Posterior vena cava (tissue), 2 donors: ENCODE results near the gene NUDT13. TPM values are rescaled to one million over a fixed set of nuclear protein-coding genes. Genes with fewer than 3 reads are reported as not detected.

Experiments
- DNase-seq: peaks from one replicate; pipeline ENCODE4 v3.0.0-alpha.2; 2020; ENCODE audit warnings: low spot score
- intact Hi-C, 2 donors: fragments of 100-400 bp; cut with DNase I; formaldehyde crosslinking; loops; one replicate each; pipeline versions ENCODE4 v1.14.1 to v1.14.2; 2022 to 2023
- long read RNA-seq, 2 donors: library from polyadenylated mRNA; unstranded; transcript quantifications; one replicate each; pipeline ENCODE4 v2.0.0, GENCODE V29; 2020 to 2021
- total RNA-seq, 2 donors: library from RNA; stranded (reverse); fragmentation: NEBNext Ultra II Directional; extraction: Animal tissue kit (Norgen Biotek cat#: 25700); gene quantifications; one replicate each; pipeline ENCODE4 v1.2.1, GENCODE V29; 2021
- donor health status: DM: yes; HTN: yes; CAD: no.
- donor health status: DM: yes; HTN: yes; CAD: no.

NUDT13 gene
- total RNA-seq = 1 to 10 TPM; 2.0 to 2.1 TPM
- long read RNA-seq, donor 1 = 0 reads
- long read RNA-seq, donor 2, partial matches to known transcripts = 0 of 4 reads
- long read RNA-seq, donor 2, other reads (novel, unspliced or antisense) = 0 of 4 reads

DNA sequence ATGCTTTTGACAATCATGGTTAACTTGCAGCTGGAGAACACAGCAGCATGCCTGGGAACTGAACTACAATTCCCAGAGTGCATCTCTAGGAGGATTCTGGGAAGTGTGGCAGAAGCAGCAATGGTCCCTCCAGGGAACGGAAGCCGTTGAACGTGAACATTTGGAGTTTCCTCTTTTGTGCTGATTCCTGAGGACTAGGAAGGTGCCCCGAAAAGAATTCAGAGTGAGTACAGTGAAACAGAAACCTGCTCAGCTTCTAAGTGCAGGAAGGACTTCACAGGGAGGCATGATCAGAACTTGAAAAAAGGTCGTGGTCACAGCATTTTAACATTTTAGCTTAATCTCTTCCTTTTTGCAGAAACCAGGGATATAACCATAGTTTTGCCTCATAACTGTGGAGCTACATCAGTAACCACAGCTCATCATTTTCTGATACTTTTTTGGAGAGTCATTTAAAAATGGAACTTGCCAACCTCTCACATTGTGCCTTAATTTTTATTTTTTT, at the start of gene NUDT13:
Gene NUDT13 (plus strand): TSS at position 111 of the 505 bp plus-strand sequence. CDS start 3,911 bp downstream, outside the sequence.
- intact Hi-C loops = no loop called here
- DNase-seq = no peak

- DNase-seq = no peak
- intact Hi-C loops = no loop called here
These were observed 49.3 kb upstream of the NUDT13 start for GRCh38 chr10:73060738-73061635.

DNA sequence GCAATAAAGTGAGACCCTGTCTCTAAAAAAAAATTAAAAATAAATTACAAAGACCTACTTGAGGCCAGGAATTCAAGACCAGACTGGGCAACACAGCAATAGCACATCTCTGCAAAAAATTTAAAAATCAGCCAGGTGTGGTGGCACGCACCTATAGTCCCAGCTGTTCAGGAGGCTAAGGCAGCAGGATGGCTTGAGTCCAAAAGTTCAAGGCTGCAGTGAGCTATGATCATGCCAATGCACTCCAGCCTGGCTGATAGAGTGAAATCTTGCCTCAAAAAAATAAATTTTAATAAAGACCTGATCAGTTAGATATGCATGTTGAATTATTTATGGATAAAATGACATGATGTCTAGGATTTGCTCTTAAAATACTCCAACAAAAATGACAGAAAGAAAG, 48.5 kb upstream of the NUDT13 start:
- no peak for DNase-seq
- intact Hi-C loops = no loop called here

GRCh38 chr10:73065441-73065840, 44.8 kb upstream of the NUDT13 start:
- intact Hi-C loops = no loop called here
- no peak for DNase-seq

GRCh38 chr10:73073627-73074026, 36.6 kb upstream of the NUDT13 start:
- intact Hi-C loops = no loop called here
- DNase-seq = no peak

DNA sequence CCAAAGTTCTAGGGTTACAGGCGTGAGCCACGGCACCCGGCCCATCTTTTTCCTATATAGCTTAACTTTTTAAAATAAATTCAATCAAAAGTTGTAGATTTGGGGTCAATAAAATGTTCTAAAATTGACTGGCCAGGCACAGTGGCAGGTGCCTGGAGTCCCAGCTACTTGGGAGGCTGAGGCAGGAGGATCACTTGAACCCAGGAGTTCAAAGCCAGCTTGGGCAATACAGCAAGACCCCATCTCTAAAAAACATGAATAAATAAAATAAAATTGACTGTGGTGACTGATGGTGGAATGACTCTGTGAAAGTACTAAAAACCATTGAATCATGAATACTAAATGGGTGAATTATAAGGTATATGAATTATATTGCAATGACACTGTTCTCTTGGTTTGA, 34.4 kb upstream of the NUDT13 start:
- intact Hi-C loops = no loop called here
- DNase-seq = no peak

DNA sequence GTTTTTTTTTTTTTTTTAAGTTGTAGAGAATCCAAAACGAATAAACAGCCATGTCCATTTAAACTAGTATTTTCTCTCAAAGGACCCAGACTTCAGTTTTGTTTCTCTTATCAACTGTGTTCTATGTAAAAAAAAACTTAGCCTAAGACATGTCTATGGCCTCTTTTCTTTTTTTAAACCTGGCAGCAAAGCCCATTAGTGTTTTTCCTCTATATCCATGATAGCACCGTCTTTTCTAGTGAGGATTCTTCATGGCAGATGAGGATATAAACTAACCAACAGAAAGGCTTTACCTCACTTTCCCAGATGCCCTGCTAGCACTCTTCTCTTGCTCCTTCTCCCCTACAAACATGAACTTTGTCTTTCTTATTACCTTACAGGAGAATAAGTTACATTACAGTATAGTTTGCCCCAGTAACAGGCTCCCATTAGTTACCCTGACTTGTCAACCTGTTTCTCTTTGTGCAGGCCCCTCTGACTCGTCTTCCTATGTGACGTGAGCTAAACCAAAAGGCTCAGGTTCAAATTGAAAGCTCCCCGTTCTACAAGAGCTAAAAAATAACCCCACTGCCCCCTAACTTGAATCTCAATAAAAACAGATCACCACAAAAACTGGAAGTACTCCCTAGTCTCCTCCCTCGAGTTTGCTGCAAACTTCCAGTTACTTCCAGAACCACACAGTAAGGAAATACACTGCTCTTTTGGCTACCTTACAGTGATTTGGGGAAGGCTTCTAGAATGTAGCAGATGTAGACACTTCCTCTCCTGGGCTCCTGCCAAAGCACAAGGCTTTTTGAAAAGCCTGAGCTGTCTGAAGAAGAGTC, 33.7 kb upstream of the NUDT13 start:
- intact Hi-C loops = no loop called here

GRCh38 chr10:73079779-73080541, 30.3 kb upstream of the NUDT13 start:
- DNase-seq = no peak
- intact Hi-C loops = no loop called here

More for the DNA sequence above, 33.7 kb upstream of the NUDT13 start:
- no peak for DNase-seq

DNA sequence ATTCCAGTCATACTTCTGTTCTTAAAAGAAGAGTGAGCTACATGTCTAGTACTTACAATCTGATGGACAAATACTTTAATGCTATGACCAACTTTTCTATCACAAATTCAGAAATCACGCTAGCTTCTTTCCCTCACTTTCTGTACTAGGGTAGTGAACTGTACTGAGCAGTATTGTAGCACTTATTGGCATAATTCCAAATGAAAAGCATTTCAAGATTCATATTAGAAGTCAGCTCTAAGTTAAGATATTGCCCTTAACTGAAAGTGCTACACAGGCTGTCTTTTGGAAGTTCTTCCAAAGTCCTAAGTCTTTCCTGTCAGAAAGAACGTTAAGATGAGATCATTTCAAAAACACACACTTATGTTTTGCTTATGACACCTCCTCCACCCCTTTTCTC, 27.0 kb upstream of the NUDT13 start:
- intact Hi-C loops = no loop called here
- DNase-seq = no peak

GRCh38 chr10:73084209-73084608, 26.0 kb upstream of the NUDT13 start:
- DNase-seq = no peak

DNA sequence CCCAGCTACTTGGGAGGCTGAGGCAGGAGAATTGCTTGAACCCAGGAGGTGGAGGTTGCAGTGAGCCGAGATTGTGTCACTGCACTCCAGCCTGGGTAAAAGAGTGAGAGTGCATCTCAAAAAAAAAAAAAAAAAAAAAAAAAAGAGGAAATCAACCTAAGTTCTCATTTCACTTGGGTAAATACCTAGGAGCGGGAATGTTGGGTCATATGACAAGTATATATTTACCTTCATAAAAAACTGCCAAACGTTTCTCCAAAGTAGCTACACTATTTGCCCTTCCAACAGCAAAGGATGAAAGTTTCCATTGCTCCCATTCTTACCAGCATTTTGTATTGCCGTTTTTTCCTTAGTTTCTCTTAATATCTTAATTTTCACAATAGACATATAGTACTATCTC, 23.4 kb upstream of the NUDT13 start:
- intact Hi-C loops = no loop called here
- DNase-seq = no peak

More at GRCh38 chr10:73084209-73084608, 26.0 kb upstream of the NUDT13 start:
- intact Hi-C loops = no loop called here

DNA sequence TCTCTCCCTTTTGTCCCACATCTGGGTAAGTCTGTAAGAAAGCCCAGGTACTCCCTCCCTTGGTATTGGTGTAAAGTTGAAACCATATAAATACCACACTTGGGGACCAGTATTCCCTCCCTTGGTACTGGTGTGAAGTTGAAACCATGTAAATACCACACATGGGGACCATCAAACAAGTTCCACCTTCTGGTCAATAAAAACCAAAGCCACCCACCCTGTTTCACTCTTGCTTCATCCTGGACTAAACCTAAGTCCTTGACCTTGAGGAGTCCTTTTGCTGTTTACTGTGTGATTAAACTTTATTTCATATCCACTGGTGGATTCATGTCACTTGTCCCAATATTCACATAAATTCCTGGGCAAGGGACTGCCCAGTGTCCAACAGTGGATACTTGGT, 22.0 kb upstream of the NUDT13 start:
- no peak for DNase-seq

GRCh38 chr10:73092830-73093229, 17.4 kb upstream of the NUDT13 start:
- no peak for DNase-seq
- intact Hi-C loops = loop anchor here in 1 of 2 donors (10.0 kb wide), 1 partner anchor 62 kb away; no protein-coding TSS in a partner anchor

More for the DNA sequence above, 22.0 kb upstream of the NUDT13 start:
- intact Hi-C loops = no loop called here

DNA sequence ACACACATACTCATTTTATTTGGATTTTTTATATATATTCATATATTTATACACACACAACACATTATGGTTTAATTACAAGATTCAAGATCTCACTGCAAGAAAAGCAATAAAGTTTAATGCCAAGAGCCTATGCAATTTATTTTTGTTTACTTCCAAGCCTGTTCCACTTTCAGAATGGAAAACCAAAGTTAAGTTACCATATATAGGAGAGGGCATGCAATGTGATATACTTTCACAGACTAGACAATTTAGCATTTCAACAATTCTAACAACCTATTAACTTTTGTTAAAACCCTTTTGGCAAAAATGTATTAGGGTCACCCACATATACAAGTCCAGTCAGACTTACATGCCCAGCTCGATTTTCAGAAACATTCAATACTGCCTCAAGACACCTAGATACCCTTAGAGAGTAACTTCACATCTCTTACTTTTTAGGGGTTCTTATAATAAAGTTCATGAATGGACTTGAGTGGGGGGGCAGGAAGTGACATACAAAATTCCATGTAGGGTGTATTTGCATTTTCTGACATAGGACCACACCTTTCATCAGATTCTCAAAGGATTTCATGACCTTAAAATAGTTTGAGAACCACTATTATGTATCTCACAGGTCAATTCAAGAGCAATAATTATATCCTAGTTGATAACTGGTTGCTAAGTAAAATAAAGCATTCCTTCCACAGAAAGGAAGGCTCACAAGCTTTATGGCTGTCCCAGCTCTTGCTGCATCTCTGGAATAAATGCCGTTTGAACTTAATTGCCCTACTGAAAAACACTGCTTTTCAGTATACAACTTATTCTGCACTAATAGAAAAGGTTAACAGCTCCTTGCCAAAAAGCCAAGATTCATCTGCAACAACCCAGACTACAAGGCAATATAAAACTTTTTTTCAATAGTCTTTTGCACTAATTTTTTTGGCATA, 16.1 kb upstream of the NUDT13 start:
- intact Hi-C loops = loop anchor here in 1 of 2 donors (10.0 kb wide), 1 partner anchor 61 kb away; no protein-coding TSS in a partner anchor
- DNase-seq = no peak

- intact Hi-C loops = loop anchor here in 1 of 2 donors (10.0 kb wide), 1 partner anchor 60 kb away; no protein-coding TSS in a partner anchor
- DNase-seq = no peak
These were observed 15.2 kb upstream of the NUDT13 start for GRCh38 chr10:73094986-73095480.

GRCh38 chr10:73095481-73096021, 14.7 kb upstream of the NUDT13 start:
- intact Hi-C loops = loop anchor here in 1 of 2 donors (10.0 kb wide), 1 partner anchor 59 kb away; no protein-coding TSS in a partner anchor
- peak; percentile 85 for DNase-seq

GRCh38 chr10:73096041-73096448, 14.2 kb upstream of the NUDT13 start:
- peak; percentile 90 for DNase-seq
- intact Hi-C loops = loop anchor here in 1 of 2 donors (10.0 kb wide), 1 partner anchor 59 kb away; no protein-coding TSS in a partner anchor
